Peyer's patch (tissue), 4 donors: ENCODE data around the gene AAR2. TPM values are rescaled to one million over a fixed set of nuclear protein-coding genes. Genes with fewer than 3 reads are reported as not detected.
A peak's percentile ranks its signal among the peaks of the same experiment; 100 is the strongest.

Experiments
- DNase-seq, 3 donors: peaks; one replicate each; pipeline ENCODE4 v3.0.0-alpha.2; 2017 to 2019
- H3K27ac ChIP-seq, 4 donors: fragments of 200-600 bp; sonication (generic); one replicate each; pipeline ENCODE4 v1.5.1; 2016 to 2019
- H3K27me3 ChIP-seq, 2 donors: fragments of 200-600 bp; sonication (generic); one replicate each; pipeline ENCODE4 v1.5.1; 2019
- H3K36me3 ChIP-seq, 3 donors: fragments of 200-600 bp; sonication (generic); one replicate each; pipeline ENCODE4 v1.5.1; 2016 to 2019
- H3K4me1 ChIP-seq, 4 donors: fragments of 200-600 bp; sonication (generic); one replicate each; pipeline ENCODE4 v1.5.1; 2016 to 2019
- H3K4me3 ChIP-seq, 4 donors: fragments of 200-600 bp; sonication (generic); 1 replicate in 3 of 4; 2 replicates in 1 of 4; pipeline ENCODE4 v1.5.1; 2016 to 2019; ENCODE audit warnings: mild to moderate bottlenecking in 1 of 4
- H3K9me3 ChIP-seq, 4 donors: fragments of 200-600 bp; sonication (generic); one replicate each; pipeline ENCODE4 v1.5.1; 2016 to 2019; ENCODE audit warnings: mild to moderate bottlenecking in 1 of 4
- CTCF ChIP-seq, 6 experiments: fragments of 450-650 bp in 4 of 6; fragments of 200-600 bp in 2 of 6; sonication (generic) in 1 of 6; IDR thresholded peaks; one replicate each; pipeline ENCODE4 v1.5.1; 2017 to 2019; ENCODE audit warnings: antibody characterized with exemption in 6 of 6, mild to moderate bottlenecking in 3 of 6, moderate library complexity in 1 of 6
- POLR2A ChIP-seq, 2 donors: fragments of 450-650 bp; IDR thresholded peaks; one replicate each; pipeline ENCODE4 v1.5.1; 2017; ENCODE audit warnings: antibody characterized with exemption in 2 of 2, mild to moderate bottlenecking in 2 of 2, moderate library complexity in 2 of 2
- total RNA-seq, 4 donors: library from RNA; depleted of rRNA; stranded (reverse); fragments of >200 nt; gene quantifications; one replicate each; pipeline ENCODE4 v1.1.0, GENCODE V29; 2016

The AAR2 gene
- total RNA-seq: 10 to 100 TPM; 17.3 to 30.3 (median 29.5) TPM

- Histone ChIP-seq H3K9me3 (no peaks in the 10 kb centered on the region), H3K27me3 (no peaks in the 10 kb centered on the region), H3K36me3 (peaks cover 0 to 13% (median 0%) of the 10 kb centered on the region in 3 donors), H3K27ac (peak within 1 kb of the TSS; percentile 32 to 71 (median 62)), H3K4me1 (peaks cover 0 to 21% (median 3%) of the 10 kb centered on the region in 4 donors), H3K4me3 (peak within 1 kb of the TSS; percentile 58 to 68 (median 64))
- DNase-seq: peak; percentile 72 to 88 (median 85)
- no peak for TF ChIP-seq CTCF (IDR thresholded peaks at IDR 0.05)
- peak; percentile 36 to 58 for TF ChIP-seq POLR2A (IDR thresholded peaks at IDR 0.05)
Measured at GRCh38 chr20:36235892-36236785, at the start of gene AAR2. Gene AAR2, plus strand, starts transcription at chr20:36236478. Its CDS starts 3,391 bp downstream, at chr20:36239869.

- Histone ChIP-seq H3K4me1 (no peaks in the 10 kb centered on the region), H3K27me3 (no peaks in the 10 kb centered on the region), H3K27ac (no peak overlapping the region), H3K36me3 (peaks cover 0 to 29% (median 0%) of the 10 kb centered on the region in 3 donors), H3K4me3 (no peak overlapping the region), H3K9me3 (no peaks in the 10 kb centered on the region)
- DNase-seq: no peak
- TF ChIP-seq POLR2A (IDR thresholded peaks at IDR 0.05): no peak
- no peak for TF ChIP-seq CTCF (IDR thresholded peaks at IDR 0.05)
Measured at GRCh38 chr20:36193977-36194712, 42.1 kb upstream of the AAR2 start.

- no peak for DNase-seq
- no peaks in the 10 kb centered on the region for H3K27me3 ChIP-seq
- no peak for TF ChIP-seq POLR2A (IDR thresholded peaks at IDR 0.05)
- TF ChIP-seq CTCF (IDR thresholded peaks at IDR 0.05): no peak
- no peaks in the 10 kb centered on the region for H3K9me3 ChIP-seq
- H3K27ac ChIP-seq: no peak overlapping the region
- H3K36me3 ChIP-seq: peaks cover 0 to 11% (median 0%) of the 10 kb centered on the region in 3 donors
- no peaks in the 10 kb centered on the region for H3K4me1 ChIP-seq
- H3K4me3 ChIP-seq: no peak overlapping the region
Measured at GRCh38 chr20:36196676-36197075, 39.6 kb upstream of the AAR2 start.

- Histone ChIP-seq H3K27ac (no peak overlapping the region), H3K36me3 (peaks cover 0 to 11% (median 0%) of the 10 kb centered on the region in 3 donors), H3K9me3 (no peaks in the 10 kb centered on the region), H3K4me3 (no peak overlapping the region), H3K4me1 (no peaks in the 10 kb centered on the region), H3K27me3 (no peaks in the 10 kb centered on the region)
- no peak for DNase-seq
- TF ChIP-seq CTCF (IDR thresholded peaks at IDR 0.05) (no peak), POLR2A (IDR thresholded peaks at IDR 0.05) (no peak)
Measured at GRCh38 chr20:36197271-36197670, 39.0 kb upstream of the AAR2 start.

- no peaks in the 10 kb centered on the region for H3K4me1 ChIP-seq
- DNase-seq: peak; percentile 72 to 94 (median 82)
- no peaks in the 10 kb centered on the region for H3K9me3 ChIP-seq
- TF ChIP-seq POLR2A (IDR thresholded peaks at IDR 0.05) (peak in 1 of 2 donors; percentile 11), CTCF (IDR thresholded peaks at IDR 0.05) (peak; percentile 74 to 87 (median 82))
- peaks cover 0 to 6% (median 0%) of the 10 kb centered on the region in 3 donors for H3K36me3 ChIP-seq
- H3K27ac ChIP-seq: no peak overlapping the region
- no peak overlapping the region for H3K4me3 ChIP-seq
- no peaks in the 10 kb centered on the region for H3K27me3 ChIP-seq
Measured at GRCh38 chr20:36199345-36200257, 36.7 kb upstream of the AAR2 start.
